ENCODE data around the gene TSR3.

Gene TSR3

GRCh38 chr16:1322407-1322806 lies 29.3 kb downstream of the TSR3 start:
- no peak for DNase-seq

DNA sequence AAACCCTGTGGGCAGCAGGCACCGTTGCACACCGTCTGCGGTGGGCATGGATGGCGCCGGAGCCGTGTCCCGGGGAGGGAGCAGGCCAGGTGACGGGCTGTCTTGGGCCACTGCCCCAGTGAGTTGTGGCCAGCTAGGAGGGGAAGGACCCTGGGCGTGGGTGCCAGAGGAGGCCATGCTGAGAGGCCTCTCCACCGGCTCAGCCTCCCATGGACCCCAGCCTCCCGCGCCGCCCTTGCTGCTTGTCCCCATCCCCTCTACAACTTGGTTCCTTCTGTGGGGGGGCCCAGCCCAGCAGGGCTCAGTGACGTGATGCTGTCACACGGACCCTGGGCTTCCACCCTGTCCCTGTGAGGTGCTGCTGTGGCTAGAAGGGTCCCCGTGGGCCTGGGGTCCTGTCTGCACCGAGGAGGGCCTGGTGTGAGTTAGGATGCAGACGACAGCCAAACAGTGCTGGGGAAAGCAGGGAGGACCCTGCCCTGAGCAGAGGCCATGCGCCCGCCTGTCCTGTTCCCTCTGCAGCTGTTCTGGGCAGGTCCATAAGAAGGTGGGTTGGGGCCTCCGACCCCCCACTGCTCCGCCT lies 30.9 kb downstream of the TSR3 start:
- DNase-seq: no peak

DNA sequence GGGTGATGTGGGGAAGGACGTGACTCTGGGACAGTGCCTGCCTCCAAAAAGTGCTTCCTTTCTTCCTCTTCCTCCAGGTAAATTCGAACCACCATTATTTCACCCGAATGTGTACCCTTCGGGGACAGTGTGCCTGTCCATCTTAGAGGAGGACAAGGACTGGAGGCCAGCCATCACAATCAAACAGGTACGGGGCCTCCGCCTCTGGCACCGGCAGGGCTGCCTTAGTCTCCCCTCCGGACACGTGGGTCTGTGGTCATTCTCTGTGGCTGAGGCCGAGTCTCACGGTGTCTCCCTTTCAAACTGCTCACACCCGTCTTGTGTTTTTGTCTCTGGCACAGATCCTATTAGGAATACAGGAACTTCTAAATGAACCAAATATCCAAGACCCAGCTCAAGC lies 31.6 kb downstream of the TSR3 start:
- no peak for DNase-seq

DNA sequence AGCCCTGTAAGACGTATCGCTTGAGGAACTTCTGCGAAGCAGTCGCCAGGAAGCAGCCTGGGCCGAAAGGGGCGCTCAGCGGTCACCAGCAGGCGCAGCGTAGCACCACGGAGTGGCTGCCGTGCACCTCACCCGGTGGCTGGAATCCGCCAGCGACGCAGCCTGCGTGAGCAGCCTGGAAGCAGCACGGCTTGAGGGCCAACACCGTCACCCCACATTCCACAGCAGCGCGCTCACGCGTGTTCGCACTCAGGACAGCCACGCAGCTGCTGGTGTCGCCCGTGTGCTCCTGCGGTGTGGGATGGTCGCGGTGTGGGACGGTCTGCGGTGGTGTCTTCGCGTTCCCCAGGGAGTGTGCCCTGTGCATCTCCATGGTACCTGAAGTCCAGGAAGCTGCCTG lies 32.6 kb downstream of the TSR3 start:
- DNase-seq: no peak

- no peak for DNase-seq
Measured at GRCh38 chr16:1318268-1318545, 33.5 kb downstream of the TSR3 start.

- no peak for DNase-seq
Measured at GRCh38 chr16:1317479-1318267, 34.0 kb downstream of the TSR3 start.

- no peak for DNase-seq
Measured at GRCh38 chr16:1316033-1316405, 35.7 kb downstream of the TSR3 start.

DNA sequence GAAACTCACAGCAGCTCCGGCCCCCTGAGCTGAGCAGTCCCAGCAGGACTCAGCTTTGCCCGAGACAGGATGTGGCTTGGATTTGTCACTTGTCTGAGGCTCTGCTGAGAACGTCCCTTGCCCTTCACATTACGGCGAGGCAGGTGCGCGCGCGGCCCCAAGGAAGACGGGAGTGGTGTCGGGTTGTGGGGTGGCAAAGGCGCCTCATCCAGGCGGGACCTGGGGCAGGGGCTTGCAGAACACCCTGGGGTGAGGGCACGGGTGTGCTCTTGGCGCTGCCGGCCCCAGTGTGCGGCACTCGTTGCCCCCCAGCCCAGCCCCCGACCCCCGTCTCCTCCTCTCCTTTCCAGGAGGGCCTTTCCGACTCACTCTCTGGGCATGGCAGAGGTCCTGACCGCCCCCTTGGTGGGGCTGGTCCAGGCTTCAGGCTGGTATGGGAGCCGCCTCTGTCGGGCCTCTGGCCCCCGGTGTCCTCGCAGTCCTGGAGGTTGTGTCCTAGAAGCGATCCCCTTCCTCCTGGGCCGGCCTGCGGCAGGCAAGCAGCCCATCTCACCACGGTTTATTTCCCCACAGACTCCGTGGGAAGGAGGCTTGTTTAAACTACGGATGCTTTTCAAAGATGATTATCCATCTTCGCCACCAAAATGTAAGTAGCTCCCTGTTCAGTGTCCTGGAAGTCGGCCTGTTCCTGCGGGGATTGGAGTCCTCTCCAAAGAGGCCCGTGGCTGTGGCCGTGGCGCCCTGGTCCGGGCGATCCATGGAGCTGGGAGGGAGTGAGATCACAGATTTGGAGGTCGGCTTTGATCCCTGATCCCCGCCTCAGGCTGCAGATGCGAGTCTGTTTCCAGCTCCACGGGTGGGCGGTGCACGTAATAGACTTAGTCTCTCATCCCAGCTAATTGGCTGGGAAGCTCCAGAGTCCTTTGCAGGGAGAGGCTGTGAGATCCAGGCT lies 36.3 kb downstream of the TSR3 start:
- no peak for DNase-seq

- DNase-seq: no peak
Measured at GRCh38 chr16:1314399-1315068, 37.1 kb downstream of the TSR3 start.

- no peak for DNase-seq
Measured at GRCh38 chr16:1313721-1314369, 37.8 kb downstream of the TSR3 start.

- no peak for DNase-seq
Measured at GRCh38 chr16:1312903-1313302, 38.8 kb downstream of the TSR3 start.

- no peak for DNase-seq
Measured at GRCh38 chr16:1312467-1312816, 39.2 kb downstream of the TSR3 start.

GRCh38 chr16:1311738-1312466 lies 39.8 kb downstream of the TSR3 start:
- DNase-seq: no peak

DNA sequence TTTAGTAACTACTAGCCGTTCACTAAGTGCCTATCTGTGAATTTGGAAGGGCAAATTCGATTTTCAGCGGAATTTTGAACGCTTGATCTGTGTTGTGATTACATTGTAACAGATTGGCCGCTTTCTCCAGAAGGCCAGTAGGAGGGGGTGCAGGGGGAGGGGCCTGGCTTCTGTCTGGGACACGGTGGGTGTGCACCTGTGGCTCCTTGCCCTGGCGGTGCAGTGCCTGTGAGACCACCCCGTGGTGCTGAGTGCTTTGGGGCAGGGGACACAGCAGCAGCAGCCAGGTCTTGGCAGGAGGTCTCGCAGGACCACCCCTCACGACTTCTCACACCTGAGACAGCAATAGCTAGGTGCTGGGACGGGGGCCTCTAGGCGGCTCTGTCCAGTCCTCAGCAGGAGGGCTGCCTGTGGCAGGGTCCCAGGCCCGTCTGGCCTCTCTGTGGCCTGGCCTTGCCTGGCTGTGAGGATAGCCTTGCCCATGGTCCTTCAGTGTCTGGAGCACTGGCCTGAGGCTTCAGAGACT lies 40.4 kb downstream of the TSR3 start:
- DNase-seq: no peak

DNA sequence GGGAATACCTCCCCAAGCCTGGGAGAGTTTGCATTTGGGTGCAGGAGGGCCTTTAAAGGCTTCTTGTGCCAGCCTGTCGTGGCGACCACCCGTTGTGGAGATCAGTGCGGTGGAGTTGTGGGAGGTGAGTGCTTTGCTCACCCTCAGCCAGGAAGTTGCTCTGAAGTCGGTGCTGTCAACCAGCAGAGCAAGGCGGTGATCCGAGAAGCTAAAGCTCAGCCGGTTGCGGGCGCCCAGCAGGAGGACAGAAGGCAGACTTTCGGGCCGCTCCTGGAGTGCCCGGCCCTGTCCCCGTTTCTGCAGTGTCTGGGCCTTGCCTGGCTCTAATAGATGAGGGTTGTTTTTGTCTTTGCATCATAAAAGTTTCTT lies 40.9 kb downstream of the TSR3 start:
- no peak for DNase-seq

GRCh38 chr16:1309888-1310831 lies 41.5 kb downstream of the TSR3 start:
- DNase-seq: peak; percentile 65

DNA sequence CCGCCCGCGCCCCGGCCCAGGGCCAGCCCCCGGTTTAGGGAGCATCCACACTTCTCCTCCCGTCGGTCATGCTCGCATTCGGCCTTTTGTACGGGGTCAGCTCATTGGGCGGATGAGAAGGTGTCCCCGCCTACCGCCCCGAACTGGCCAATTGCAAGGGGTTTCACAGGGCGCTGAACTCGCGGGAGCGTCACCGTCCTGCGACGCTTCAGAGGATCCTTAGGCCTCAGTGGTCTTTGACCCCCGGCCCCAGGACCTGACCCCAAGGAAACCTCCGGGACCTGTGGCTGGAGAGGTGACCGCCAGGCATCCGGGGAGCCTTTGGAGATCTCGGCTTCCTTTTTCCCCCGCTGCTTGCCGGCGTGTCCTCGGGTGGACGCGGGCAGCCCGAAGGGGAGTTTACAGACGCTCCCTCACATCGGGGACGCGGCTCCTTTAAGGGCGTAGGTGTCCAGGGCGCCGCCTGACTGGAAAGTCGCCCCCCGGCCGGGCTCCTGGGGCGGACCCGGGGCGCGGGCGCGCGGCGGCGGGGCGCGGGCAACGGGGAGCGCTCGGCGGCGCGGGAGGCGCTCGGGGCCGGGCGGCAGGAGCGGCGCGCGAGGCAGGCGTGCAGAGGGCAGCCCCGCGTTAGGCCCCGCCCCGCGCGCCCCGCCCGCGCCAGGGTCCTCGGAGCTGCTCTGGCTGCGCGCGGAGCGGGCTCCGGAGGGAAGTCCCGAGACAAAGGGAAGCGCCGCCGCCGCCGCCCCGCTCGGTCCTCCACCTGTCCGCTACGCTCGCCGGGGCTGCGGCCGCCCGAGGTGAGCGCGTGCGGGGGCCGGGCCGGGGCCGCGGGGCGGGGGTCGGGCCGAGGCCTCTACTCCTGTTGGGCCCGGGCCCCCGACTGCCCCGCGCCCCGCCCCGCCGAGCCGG lies 42.4 kb downstream of the TSR3 start, which contains the start of gene UBE2I:
Gene UBE2I (plus strand): TSS at position 660 of the 909 bp plus-strand sequence. CDS start 4,395 bp downstream, outside the sequence.
- peak; percentile 95 for DNase-seq

DNA sequence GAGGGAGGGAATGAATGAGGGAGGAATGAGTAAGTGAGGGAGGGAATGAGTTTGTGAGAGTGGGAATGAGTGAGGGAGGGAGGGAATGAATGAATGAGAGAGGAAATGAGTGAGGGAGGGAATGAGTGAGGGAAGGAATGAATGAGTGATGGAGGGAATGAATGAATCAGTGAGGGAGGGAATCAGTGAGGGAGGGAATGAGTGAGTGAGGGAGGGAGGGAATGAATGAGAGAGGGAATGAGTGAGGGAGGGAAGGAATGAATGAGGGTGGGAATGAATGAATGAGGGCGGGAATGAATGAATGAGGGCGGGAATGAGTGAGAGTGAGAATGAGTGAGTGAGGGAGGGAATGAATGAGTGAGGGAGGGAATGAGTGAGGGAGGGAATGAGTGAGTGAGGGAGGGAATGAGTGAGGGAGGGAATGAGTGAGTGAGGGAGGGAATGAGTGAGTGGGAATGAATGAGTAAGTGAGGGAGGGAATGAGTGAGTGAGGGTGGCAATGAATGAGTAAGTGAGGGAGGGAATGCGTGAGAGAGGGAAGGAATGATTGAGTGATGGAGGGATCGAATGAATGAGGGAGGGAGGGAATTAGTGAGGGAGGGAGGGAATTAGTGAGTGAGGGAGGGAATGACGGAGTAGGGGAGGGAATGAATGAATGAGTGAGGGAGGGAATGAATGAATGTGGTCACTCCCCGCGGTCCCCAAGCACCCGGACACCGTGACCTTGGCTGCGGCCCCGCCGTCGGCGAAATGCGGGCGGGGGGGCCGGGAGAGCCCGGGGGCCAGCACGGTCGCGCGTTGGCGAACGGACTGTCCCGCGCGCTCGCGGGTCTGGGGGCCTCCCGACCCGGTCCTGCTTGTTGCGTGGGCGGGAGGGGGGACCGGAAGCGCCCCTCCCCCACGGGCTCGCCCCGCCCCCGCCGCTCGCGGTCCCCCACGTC lies 43.4 kb downstream of the TSR3 start:
- no peak for DNase-seq

Data from NK-92 treated with Interleukin-12 subunit alpha and Interleukin-12 subunit beta, amount 100 ng/mL, for 24 hours (cell line).